Adipose tissue (tissue), 3 donors: ENCODE measurements around the gene COG4. TPM values are rescaled to one million over a fixed set of nuclear protein-coding genes. Genes with fewer than 3 reads are reported as not detected.

Source experiments
- H3K27ac ChIP-seq: one replicate; pipeline ENCODE4 v1.5.1; 2013; ENCODE audit warnings: low read depth, low read length
- WGBS, 3 donors: extraction: QIAGEN DNeasy Blood & Tissue Kit; methylation state at CpG; one replicate each; pipeline ENCODE4 v1.1.7; 2013; 5-methylcytosine and 5-hydroxymethylcytosine counted together
- polyA plus RNA-seq, 3 donors: library from polyadenylated mRNA; stranded (reverse); fragments of 200-250 nt; gene quantifications; one replicate each; pipeline ENCODE4 v1.2.3, GENCODE V29; 2013
- donor health status: healthy with polysubstance abuse.
- donor health status: Bipolar disorder and iron deficiency.
- donor health status: healthy.

COG4 gene
- polyA plus RNA-seq, 3 donors: 22.9 to 32.3 (median 29.7) TPM

- H3K27ac ChIP-seq: no peak overlapping the region
- 85 to 98% (median 97%) methylated on average over 7 of the region's 7 CpGs for WGBS, 3 donors
Observed at GRCh38 chr16:70442344-70442743, 81.0 kb downstream of the COG4 start.

GRCh38 chr16:70441406-70441990, 81.9 kb downstream of the COG4 start:
- WGBS, 3 donors: 88 to 90% (median 89%) methylated on average over 8 of the region's 8 CpGs
- no peak overlapping the region for H3K27ac ChIP-seq

DNA sequence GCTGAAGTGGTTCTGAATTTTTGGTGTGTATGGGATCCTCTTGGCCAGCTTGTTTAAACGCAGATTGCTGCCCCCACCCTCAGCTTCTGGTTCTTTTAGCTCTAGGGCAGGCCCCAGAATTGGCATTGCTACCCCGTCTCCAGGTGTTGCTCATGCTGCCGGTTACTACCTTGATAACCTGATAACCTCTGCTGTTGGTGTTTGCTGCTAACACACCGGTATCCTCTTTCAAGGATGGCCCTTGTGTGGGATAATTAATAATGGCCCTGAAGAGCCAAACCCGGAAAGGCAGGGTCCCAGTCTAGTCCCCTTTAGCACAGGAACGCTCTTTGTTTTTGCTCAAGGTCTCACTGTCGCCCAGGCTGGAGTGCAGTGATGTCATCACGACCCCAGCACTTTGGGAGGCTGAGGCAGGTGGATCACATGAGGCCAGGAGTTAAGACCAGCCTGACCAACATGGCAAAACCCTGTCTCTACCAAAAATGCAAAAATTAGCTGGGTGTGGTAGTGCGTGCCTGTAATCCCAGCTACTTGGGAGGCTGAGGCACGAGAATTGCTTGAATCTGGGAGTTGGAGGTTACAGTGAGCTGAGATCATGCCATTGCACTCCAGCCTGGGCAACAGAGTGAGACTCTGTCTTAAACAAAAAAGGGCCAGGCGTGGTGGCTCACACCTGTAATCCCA, 83.2 kb downstream of the COG4 start:
- WGBS, 3 donors: 68 to 84% (median 83%) methylated on average over 11 of the region's 11 CpGs
- H3K27ac ChIP-seq: no peak overlapping the region

- H3K27ac ChIP-seq: no peak within 1 kb of the TSS
- WGBS, 3 donors: 1 to 2% (median 1%) methylated on average over 33 to 85 of the region's 86 CpGs
Observed at GRCh38 chr16:70438969-70439862, 84.1 kb downstream of the COG4 start, which contains the start of gene ST3GAL2. Gene ST3GAL2, minus strand, starts transcription at chr16:70439100. Its CDS starts 40,570 bp downstream, at chr16:70398530.

GRCh38 chr16:70438585-70438968, 84.8 kb downstream of the COG4 start:
- H3K27ac ChIP-seq: no peak overlapping the region

GRCh38 chr16:70437582-70438557, 85.5 kb downstream of the COG4 start:
- 11 to 36% (median 12%) methylated on average over 22 of the region's 22 CpGs for WGBS, 3 donors

More at GRCh38 chr16:70438585-70438968, 84.8 kb downstream of the COG4 start:
- WGBS, 3 donors: 0 to 1% (median 0%) methylated on average over 16 to 39 of the region's 39 CpGs

DNA sequence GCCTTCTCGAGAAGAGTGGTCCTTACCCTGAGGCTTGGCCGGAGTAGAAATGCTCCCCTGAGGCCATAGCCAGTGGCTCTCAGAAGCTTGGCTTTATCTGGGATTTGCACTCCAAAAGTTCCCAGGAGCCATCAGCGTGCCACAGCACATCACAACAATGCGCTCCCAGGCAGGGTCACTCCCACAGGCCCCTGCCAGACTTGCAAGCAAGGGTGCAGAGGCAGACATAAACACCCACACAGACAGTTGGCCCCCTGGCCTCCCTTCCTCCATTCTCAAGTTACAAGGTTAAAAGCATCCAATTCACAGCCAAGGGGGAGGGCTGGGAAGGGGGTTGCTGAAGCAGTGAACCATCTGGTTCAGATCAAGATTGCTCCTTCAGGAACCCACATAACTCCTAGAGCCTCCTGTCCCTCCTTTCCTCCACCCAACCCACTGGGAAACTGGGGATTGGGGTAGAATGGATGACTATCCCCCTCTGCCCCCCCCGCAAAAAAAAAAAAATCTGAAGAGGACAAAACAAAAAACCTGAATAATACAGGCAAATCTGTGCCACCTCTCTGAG, 86.3 kb downstream of the COG4 start:
- 43 to 64% (median 53%) methylated on average over 5 of the region's 5 CpGs for WGBS, 3 donors
- no peak overlapping the region for H3K27ac ChIP-seq

More at GRCh38 chr16:70437582-70438557, 85.5 kb downstream of the COG4 start:
- H3K27ac ChIP-seq: no peak overlapping the region

- H3K27ac ChIP-seq: no peak overlapping the region
- 77 to 90% (median 89%) methylated on average over 6 of the region's 6 CpGs for WGBS, 3 donors
Observed at GRCh38 chr16:70434484-70435260, 88.7 kb downstream of the COG4 start.

- peak overlapping the region; percentile 4 for H3K27ac ChIP-seq
- 30 to 63% (median 37%) methylated on average over 5 of the region's 5 CpGs for WGBS, 3 donors
Observed at GRCh38 chr16:70433458-70434103, 89.8 kb downstream of the COG4 start.

- 36 to 71% (median 36%) methylated on average over 12 of the region's 12 CpGs for WGBS, 3 donors
- no peak overlapping the region for H3K27ac ChIP-seq
Observed at GRCh38 chr16:70432723-70433457, 90.5 kb downstream of the COG4 start.

DNA sequence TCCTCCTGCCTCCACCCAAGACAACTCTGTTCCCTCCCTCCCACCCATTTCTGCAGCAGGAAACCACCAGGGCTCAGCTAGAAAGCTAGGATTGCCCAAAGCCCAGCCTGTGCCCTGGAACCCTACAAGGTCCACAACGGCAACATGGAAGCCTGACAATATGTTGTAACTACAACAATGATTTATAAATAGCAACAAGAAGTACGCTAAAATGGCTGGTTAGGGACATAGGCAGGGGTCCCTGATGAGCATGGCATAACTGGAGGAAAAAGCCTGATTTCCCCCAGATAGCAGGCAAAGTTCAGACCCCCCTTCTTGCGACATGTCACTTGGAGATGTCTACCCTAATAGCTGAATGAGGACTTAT, 91.0 kb downstream of the COG4 start:
- no peak overlapping the region for H3K27ac ChIP-seq
- WGBS, 3 donors: 30 to 79% (median 32%) methylated on average over 3 of the region's 3 CpGs

GRCh38 chr16:70430667-70431536, 92.5 kb downstream of the COG4 start:
- WGBS, 3 donors: 39 to 61% (median 40%) methylated on average over 11 of the region's 11 CpGs
- H3K27ac ChIP-seq: peak overlapping the region; percentile 76
